HG02610 (cell line): ENCODE data around the gene HNRNPH3.

Source experiments
- ATAC-seq: cut with Tn5 transposase; IDR thresholded peaks from one replicate; pipeline ENCODE4 v1.9.1; 2021; ENCODE audit warnings: mild to moderate bottlenecking, moderate library complexity; ENCODE audit not compliant: unreplicated experiment

Gene HNRNPH3

DNA sequence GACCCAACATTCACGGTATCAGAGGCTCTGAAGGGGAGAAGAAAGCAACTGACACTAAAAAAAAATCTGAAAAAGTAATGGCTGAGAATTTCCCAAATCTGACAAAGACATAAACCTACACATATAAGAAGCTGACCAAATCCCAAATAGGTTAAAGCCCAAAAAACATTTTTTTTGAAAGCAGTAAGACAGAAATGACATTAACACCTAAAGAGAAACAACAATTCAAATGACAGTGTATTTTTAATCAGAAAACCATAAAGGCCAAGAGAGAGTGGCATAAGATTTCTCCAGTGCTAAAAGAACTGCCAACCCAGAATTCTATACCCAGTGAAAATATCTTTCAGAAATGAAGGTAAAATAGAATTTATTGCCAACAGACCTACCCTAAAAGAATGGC is 39.7 kb downstream of the HNRNPH3 start:
- no peak for ATAC-seq

GRCh38 chr10:68385740-68386139 is 53.9 kb downstream of the HNRNPH3 start:
- ATAC-seq, result no peak
